ENCODE measurements around the gene NUDCD3. TPM values are rescaled to one million over a fixed set of nuclear protein-coding genes. Genes with fewer than 3 reads are reported as not detected.

Gene NUDCD3
- total RNA-seq = 100 to 1,000 TPM in 1 of 4 donors, 10 to 100 TPM in 3; 54.3 to 101 (median 64.4) TPM

- Histone ChIP-seq H3K36me3 (no peaks in the 10 kb centered on the region), H3K4me3 (peak within 1 kb of the TSS; percentile 86), H3K9me3 (no peaks in the 10 kb centered on the region), H3K4me1 (peaks cover 42% of the 10 kb centered on the region), H3K27ac (peak within 1 kb of the TSS; percentile 91), H3K27me3 (peaks cover 18% of the 10 kb centered on the region)
- peak; percentile 86 to 87 for DNase-seq (ENCODE audit: low spot score in 2 of 2)
- under 1% methylated on average over 31 of the region's 63 CpGs for WGBS
- TF ChIP-seq CTCF (IDR thresholded peaks at IDR 0.05) = no peak
- TF ChIP-seq POLR2A (IDR thresholded peaks at IDR 0.05) = peak in 1 of 2 donors; percentile 24
- TF ChIP-seq EP300 (IDR thresholded peaks at IDR 0.05) = no peak
- TF ChIP-seq POLR2AphosphoS5 (IDR thresholded peaks at IDR 0.05) = peak in 2 of 3 donors; percentile 22 to 32
Observed at GRCh38 chr7:44490351-44491200, at the start of gene NUDCD3. NUDCD3 (minus strand) TSS chr7:44490658; CDS start chr7:44490600, 58 bp downstream.

GRCh38 chr7:44539669-44540506, 49.4 kb upstream of the NUDCD3 start:
- H3K9me3 ChIP-seq = no peaks in the 10 kb centered on the region
- no peaks in the 10 kb centered on the region for H3K27me3 ChIP-seq
- no peak for DNase-seq (ENCODE audit: low spot score in 2 of 2)
- H3K4me3 ChIP-seq = no peak overlapping the region
- WGBS = 93% methylated on average over 25 of the region's 27 CpGs
- peaks cover 17% of the 10 kb centered on the region for H3K4me1 ChIP-seq
- H3K36me3 ChIP-seq = no peaks in the 10 kb centered on the region
- no peak overlapping the region for H3K27ac ChIP-seq
- TF ChIP-seq POLR2A (IDR thresholded peaks at IDR 0.05) (no peak), CTCF (IDR thresholded peaks at IDR 0.05) (no peak), EP300 (IDR thresholded peaks at IDR 0.05) (no peak), POLR2AphosphoS5 (IDR thresholded peaks at IDR 0.05) (no peak)

GRCh38 chr7:44538798-44539668, 48.6 kb upstream of the NUDCD3 start:
- no peak for DNase-seq (ENCODE audit: low spot score in 2 of 2)
- no peak overlapping the region for H3K27ac ChIP-seq
- no peak overlapping the region for H3K4me3 ChIP-seq
- no peaks in the 10 kb centered on the region for H3K36me3 ChIP-seq
- peaks cover 9% of the 10 kb centered on the region for H3K4me1 ChIP-seq
- no peaks in the 10 kb centered on the region for H3K27me3 ChIP-seq
- WGBS = 80% methylated on average over 24 of the region's 32 CpGs
- H3K9me3 ChIP-seq = no peaks in the 10 kb centered on the region
- no peak for TF ChIP-seq POLR2AphosphoS5 (IDR thresholded peaks at IDR 0.05)

- H3K4me3 ChIP-seq = no peak overlapping the region
- DNase-seq (ENCODE audit: low spot score in 2 of 2) = no peak
- TF ChIP-seq CTCF (IDR thresholded peaks at IDR 0.05) = no peak
- no peak for TF ChIP-seq EP300 (IDR thresholded peaks at IDR 0.05)
- no peak for TF ChIP-seq POLR2A (IDR thresholded peaks at IDR 0.05)
- TF ChIP-seq POLR2AphosphoS5 (IDR thresholded peaks at IDR 0.05) = no peak
- H3K9me3 ChIP-seq = no peaks in the 10 kb centered on the region
- H3K36me3 ChIP-seq = no peaks in the 10 kb centered on the region
- no peak overlapping the region for H3K27ac ChIP-seq
- H3K27me3 ChIP-seq = no peaks in the 10 kb centered on the region
- peaks cover 5% of the 10 kb centered on the region for H3K4me1 ChIP-seq
- WGBS = 85% methylated on average over 13 of the region's 17 CpGs
Observed at GRCh38 chr7:44538093-44538797, 47.8 kb upstream of the NUDCD3 start.

GRCh38 chr7:44537442-44537841, 47.0 kb upstream of the NUDCD3 start:
- no peaks in the 10 kb centered on the region for H3K27me3 ChIP-seq
- WGBS = 90% methylated on average over 6 of the region's 6 CpGs
- no peak overlapping the region for H3K27ac ChIP-seq
- DNase-seq (ENCODE audit: low spot score in 2 of 2) = no peak
- no peak overlapping the region for H3K4me3 ChIP-seq
- H3K4me1 ChIP-seq = no peaks in the 10 kb centered on the region
- TF ChIP-seq CTCF (IDR thresholded peaks at IDR 0.05) = no peak
- TF ChIP-seq EP300 (IDR thresholded peaks at IDR 0.05) = no peak
- no peak for TF ChIP-seq POLR2AphosphoS5 (IDR thresholded peaks at IDR 0.05)
- no peak for TF ChIP-seq POLR2A (IDR thresholded peaks at IDR 0.05)
- no peaks in the 10 kb centered on the region for H3K36me3 ChIP-seq
- no peaks in the 10 kb centered on the region for H3K9me3 ChIP-seq

Data from suprapubic skin (tissue), 4 donors.